Progenitor cell of endocrine pancreas (in vitro differentiated cells): ENCODE results near the gene TPTE. TPM values are rescaled to one million over a fixed set of nuclear protein-coding genes. Genes with fewer than 3 reads are reported as not detected.
"Not testable (repeated sequence)": the region's sequence is repeated elsewhere in the genome, so short reads cannot be mapped to it uniquely, and the experiment has no call there.

Source experiments
- DNase-seq: peaks from one replicate; pipeline ENCODE4 v3.0.0; 2021; ENCODE audit warnings: low spot score; ENCODE audit not compliant: unreplicated experiment
- H3K27ac Mint-ChIP-seq: 2 replicates; pipeline ENCODE4 v1.8.0; 2021; ENCODE audit warnings: mild to moderate bottlenecking, moderate library complexity, mixed read lengths
- H3K27me3 Mint-ChIP-seq: 2 replicates; pipeline ENCODE4 v1.8.0; 2021; ENCODE audit warnings: mixed read lengths
- H3K36me3 Mint-ChIP-seq: 2 replicates; pipeline ENCODE4 v1.8.0; 2022; ENCODE audit warnings: mixed read lengths; ENCODE audit not compliant: insufficient read depth
- H3K4me1 Mint-ChIP-seq: 2 replicates; pipeline ENCODE4 v1.8.0; 2021; ENCODE audit warnings: low read depth, mixed read lengths
- H3K4me3 Mint-ChIP-seq: 2 replicates; pipeline ENCODE4 v1.8.0; 2021; ENCODE audit warnings: low read depth, mild to moderate bottlenecking, moderate library complexity, mixed read lengths
- H3K9me3 Mint-ChIP-seq: 2 replicates; pipeline ENCODE4 v1.8.0; 2021; ENCODE audit warnings: low read depth, mixed read lengths
- CTCF ChIP-seq: fragments of 200-600 bp; sonication (generic); IDR thresholded peaks from one replicate; pipeline ENCODE4 v1.5.0; 2021; ENCODE audit warnings: antibody characterized with exemption, mild to moderate bottlenecking; ENCODE audit not compliant: unreplicated experiment
- total RNA-seq: library from RNA; stranded (reverse); gene quantifications from 2 replicates; pipeline ENCODE4 v1.2.1, GENCODE V29; 2021

The TPTE gene
- total RNA-seq, 1 donor from 2014 or later, result not detected

GRCh38 chr21:10539956-10540355, 18.6 kb downstream of the TPTE start:
- H3K27me3 Mint-ChIP-seq, result no peaks in the 10 kb centered on the region

GRCh38 chr21:10544376-10544775, 23.0 kb downstream of the TPTE start:
- H3K4me1 Mint-ChIP-seq, H3K36me3 Mint-ChIP-seq, H3K4me3 Mint-ChIP-seq, DNase-seq, H3K27ac Mint-ChIP-seq, H3K27me3 Mint-ChIP-seq: not testable (repeated sequence)
- peaks cover 29% of the 10 kb centered on the region for H3K9me3 Mint-ChIP-seq

More at GRCh38 chr21:10539956-10540355, 18.6 kb downstream of the TPTE start:
- TF ChIP-seq CTCF, result no peak
- DNase-seq, result no peak
- no peaks in the 10 kb centered on the region for H3K4me1 Mint-ChIP-seq
- no peak overlapping the region for H3K27ac Mint-ChIP-seq
- H3K36me3 Mint-ChIP-seq, result no peaks in the 10 kb centered on the region
- H3K4me3 Mint-ChIP-seq, result no peak overlapping the region
- peaks cover 12% of the 10 kb centered on the region for H3K9me3 Mint-ChIP-seq

GRCh38 chr21:10547868-10548267, 26.5 kb downstream of the TPTE start:
- not testable (repeated sequence) for H3K27ac Mint-ChIP-seq, H3K4me1 Mint-ChIP-seq, DNase-seq, H3K27me3 Mint-ChIP-seq, H3K4me3 Mint-ChIP-seq, H3K36me3 Mint-ChIP-seq
- peaks cover 59% of the 10 kb centered on the region for H3K9me3 Mint-ChIP-seq

- not testable (repeated sequence) for H3K4me1 Mint-ChIP-seq, H3K27ac Mint-ChIP-seq, H3K4me3 Mint-ChIP-seq, H3K27me3 Mint-ChIP-seq, DNase-seq, H3K36me3 Mint-ChIP-seq
- H3K9me3 Mint-ChIP-seq, result peaks cover 59% of the 10 kb centered on the region
Observed at GRCh38 chr21:10548331-10548954, 27.1 kb downstream of the TPTE start.

GRCh38 chr21:10570803-10571202, 49.4 kb downstream of the TPTE start:
- not testable (repeated sequence) for H3K4me3 Mint-ChIP-seq, H3K27ac Mint-ChIP-seq, H3K4me1 Mint-ChIP-seq, H3K27me3 Mint-ChIP-seq, H3K36me3 Mint-ChIP-seq, DNase-seq
- H3K9me3 Mint-ChIP-seq, result peaks cover 50% of the 10 kb centered on the region

GRCh38 chr21:10574531-10575310, 53.3 kb downstream of the TPTE start:
- H3K4me3 Mint-ChIP-seq, H3K27me3 Mint-ChIP-seq, H3K4me1 Mint-ChIP-seq, H3K36me3 Mint-ChIP-seq, H3K27ac Mint-ChIP-seq, DNase-seq: not testable (repeated sequence)
- peaks cover 36% of the 10 kb centered on the region for H3K9me3 Mint-ChIP-seq

GRCh38 chr21:10575311-10575667, 53.9 kb downstream of the TPTE start:
- Mint-ChIP-seq H3K27me3 (no peaks in the 10 kb centered on the region), H3K9me3 (peaks cover 33% of the 10 kb centered on the region), H3K27ac (no peak overlapping the region), H3K4me3 (no peak overlapping the region), H3K4me1 (no peaks in the 10 kb centered on the region), H3K36me3 (no peaks in the 10 kb centered on the region)
- DNase-seq, result no peak
- no peak for TF ChIP-seq CTCF

- H3K27ac Mint-ChIP-seq, result not testable (repeated sequence)
Observed at GRCh38 chr21:10578910-10579309, 57.5 kb downstream of the TPTE start.

GRCh38 chr21:10589115-10589514, 67.7 kb downstream of the TPTE start:
- H3K27me3 Mint-ChIP-seq, H3K27ac Mint-ChIP-seq, H3K4me3 Mint-ChIP-seq, H3K4me1 Mint-ChIP-seq, DNase-seq, H3K36me3 Mint-ChIP-seq: not testable (repeated sequence)
- peaks cover 14% of the 10 kb centered on the region for H3K9me3 Mint-ChIP-seq

More at GRCh38 chr21:10578910-10579309, 57.5 kb downstream of the TPTE start:
- not testable (repeated sequence) for H3K27me3 Mint-ChIP-seq, H3K36me3 Mint-ChIP-seq, DNase-seq, H3K4me3 Mint-ChIP-seq, H3K4me1 Mint-ChIP-seq
- peaks cover 30% of the 10 kb centered on the region for H3K9me3 Mint-ChIP-seq

GRCh38 chr21:10607074-10607473, 85.7 kb downstream of the TPTE start:
- not testable (repeated sequence) for H3K4me3 Mint-ChIP-seq, H3K27me3 Mint-ChIP-seq, H3K27ac Mint-ChIP-seq, H3K4me1 Mint-ChIP-seq, H3K36me3 Mint-ChIP-seq, DNase-seq
- peaks cover 15% of the 10 kb centered on the region for H3K9me3 Mint-ChIP-seq

GRCh38 chr21:10614285-10614684, 92.9 kb downstream of the TPTE start:
- not testable (repeated sequence) for H3K4me1 Mint-ChIP-seq, H3K9me3 Mint-ChIP-seq

More at GRCh38 chr21:10614285-10614684, 92.9 kb downstream of the TPTE start:
- H3K27ac Mint-ChIP-seq, H3K36me3 Mint-ChIP-seq, H3K27me3 Mint-ChIP-seq, H3K4me3 Mint-ChIP-seq, DNase-seq: not testable (repeated sequence)
